PFSK-1 (cell line): Measurements from ENCODE around the gene RGS6.

ENCODE experiments used
- POLR2AphosphoS5 ChIP-seq: IDR thresholded peaks from 2 replicates; pipeline ENCODE4 v1.6.1; 2012; ENCODE audit warnings: low read depth, mild to moderate bottlenecking, control low read depth, low read length, moderate library complexity
- SIN3A ChIP-seq: IDR thresholded peaks from 2 replicates; pipeline ENCODE4 v1.6.1; 2012; ENCODE audit warnings: mild to moderate bottlenecking, low read length, moderate library complexity, borderline replicate concordance; ENCODE audit not compliant: insufficient read depth
- TAF1 ChIP-seq: IDR thresholded peaks from 2 replicates; pipeline ENCODE4 v1.6.1; 2012; ENCODE audit warnings: low read length, control low read depth, borderline replicate concordance; ENCODE audit not compliant: insufficient read depth
- TF ChIP-seq, protein P1 (sequence below), 2 experiments: IDR thresholded peaks; 2 replicates each; pipeline versions ENCODE4 v1.6.1 to v1.8.0; 2011 to 2012; ENCODE audit warnings: low read depth in 2 of 2, low read length in 2 of 2, control low read depth in 1 of 2, inconsistent platforms in 1 of 2, mild to moderate bottlenecking in 1 of 2, moderate library complexity in 1 of 2; ENCODE audit not compliant: insufficient read depth in 1 of 2

- TF ChIP-seq SIN3A (no peak), TAF1 (no peak), POLR2AphosphoS5 (no peak)
- TF ChIP-seq, protein P1, sequence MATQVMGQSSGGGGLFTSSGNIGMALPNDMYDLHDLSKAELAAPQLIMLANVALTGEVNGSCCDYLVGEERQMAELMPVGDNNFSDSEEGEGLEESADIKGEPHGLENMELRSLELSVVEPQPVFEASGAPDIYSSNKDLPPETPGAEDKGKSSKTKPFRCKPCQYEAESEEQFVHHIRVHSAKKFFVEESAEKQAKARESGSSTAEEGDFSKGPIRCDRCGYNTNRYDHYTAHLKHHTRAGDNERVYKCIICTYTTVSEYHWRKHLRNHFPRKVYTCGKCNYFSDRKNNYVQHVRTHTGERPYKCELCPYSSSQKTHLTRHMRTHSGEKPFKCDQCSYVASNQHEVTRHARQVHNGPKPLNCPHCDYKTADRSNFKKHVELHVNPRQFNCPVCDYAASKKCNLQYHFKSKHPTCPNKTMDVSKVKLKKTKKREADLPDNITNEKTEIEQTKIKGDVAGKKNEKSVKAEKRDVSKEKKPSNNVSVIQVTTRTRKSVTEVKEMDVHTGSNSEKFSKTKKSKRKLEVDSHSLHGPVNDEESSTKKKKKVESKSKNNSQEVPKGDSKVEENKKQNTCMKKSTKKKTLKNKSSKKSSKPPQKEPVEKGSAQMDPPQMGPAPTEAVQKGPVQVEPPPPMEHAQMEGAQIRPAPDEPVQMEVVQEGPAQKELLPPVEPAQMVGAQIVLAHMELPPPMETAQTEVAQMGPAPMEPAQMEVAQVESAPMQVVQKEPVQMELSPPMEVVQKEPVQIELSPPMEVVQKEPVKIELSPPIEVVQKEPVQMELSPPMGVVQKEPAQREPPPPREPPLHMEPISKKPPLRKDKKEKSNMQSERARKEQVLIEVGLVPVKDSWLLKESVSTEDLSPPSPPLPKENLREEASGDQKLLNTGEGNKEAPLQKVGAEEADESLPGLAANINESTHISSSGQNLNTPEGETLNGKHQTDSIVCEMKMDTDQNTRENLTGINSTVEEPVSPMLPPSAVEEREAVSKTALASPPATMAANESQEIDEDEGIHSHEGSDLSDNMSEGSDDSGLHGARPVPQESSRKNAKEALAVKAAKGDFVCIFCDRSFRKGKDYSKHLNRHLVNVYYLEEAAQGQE (IDR thresholded peaks at IDR 0.05; ENCODE audit: insufficient read depth in 1 of 2, low read depth in 2 of 2, low read length in 2 of 2): no peak
Observed at GRCh38 chr14:72061718-72062117, 129.5 kb downstream of the RGS6 start.
